GM12801 (cell line): ENCODE results near the gene CD6.

Experiments used
- CTCF ChIP-seq: IDR thresholded peaks from one replicate; pipeline ENCODE4 v1.5.1; 2011; ENCODE audit warnings: control low read depth; ENCODE audit not compliant: insufficient read length; ENCODE audit errors: extremely low read depth

Gene CD6

GRCh38 chr11:61018059-61018458 lies 46.6 kb downstream of the CD6 start:
- TF ChIP-seq CTCF, result no peak

- TF ChIP-seq CTCF, result no peak
These were observed 47.8 kb downstream of the CD6 start for GRCh38 chr11:61019037-61019831.

DNA sequence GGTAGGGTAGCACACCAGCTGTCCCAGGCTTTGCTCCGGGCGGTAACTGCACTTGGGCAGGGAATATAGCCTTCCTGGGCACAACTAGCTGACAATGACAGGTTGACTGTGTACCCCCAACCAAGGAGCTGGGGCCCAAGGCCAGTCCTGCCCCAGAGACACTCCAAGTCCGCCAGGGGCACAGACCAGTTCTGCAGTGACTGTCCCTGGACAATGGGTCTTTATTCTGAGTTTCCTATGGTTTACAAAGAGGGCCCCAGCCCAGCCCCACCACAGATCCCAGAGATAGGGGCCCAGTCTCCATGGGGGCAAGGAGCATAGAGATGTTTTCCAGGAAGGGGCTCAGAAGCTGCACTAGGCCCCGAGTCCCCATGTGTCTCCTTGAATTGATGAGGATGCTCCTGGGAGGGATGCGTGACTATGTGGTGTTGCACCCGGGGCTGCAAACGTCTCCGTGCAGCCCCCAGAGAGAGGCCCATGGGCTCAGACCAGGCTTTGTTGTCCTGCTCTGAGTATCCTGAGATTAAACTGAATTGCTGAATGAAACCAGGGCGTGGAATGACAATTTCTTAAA lies 48.4 kb downstream of the CD6 start:
- no peak for TF ChIP-seq CTCF

DNA sequence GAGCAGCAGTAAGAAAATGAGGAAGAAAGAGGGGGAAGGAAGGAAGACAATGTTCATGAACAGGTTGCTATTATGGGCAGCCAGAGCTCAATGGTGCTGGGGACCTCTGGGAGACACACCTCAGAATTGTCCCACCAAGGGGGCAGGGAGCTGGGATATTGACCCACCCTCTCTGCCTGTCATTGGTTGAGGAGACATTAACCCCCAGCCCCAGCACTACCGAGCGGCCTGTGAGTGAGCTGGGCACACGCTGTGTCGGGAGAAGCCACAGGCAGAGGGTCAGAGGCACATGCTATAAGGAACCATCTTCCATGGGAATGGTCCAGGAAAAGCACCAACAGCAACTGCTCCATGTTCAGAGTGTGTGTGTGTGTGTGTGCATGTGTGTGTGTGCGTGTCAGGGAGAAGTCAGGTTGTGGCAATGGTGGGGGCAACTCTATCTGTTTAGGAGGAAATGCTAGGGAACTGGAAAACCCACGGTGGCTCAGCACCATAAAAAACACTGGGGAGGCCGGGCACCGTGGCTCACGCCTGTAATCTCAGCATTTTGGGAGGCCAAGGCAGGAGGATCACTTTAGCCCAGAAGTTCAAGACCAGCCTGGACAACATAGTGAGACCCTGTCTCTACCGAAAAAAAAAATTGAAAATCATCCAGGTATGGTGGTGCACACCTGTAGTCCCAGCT lies 49.2 kb downstream of the CD6 start:
- TF ChIP-seq CTCF, result no peak

- TF ChIP-seq CTCF, result no peak
These were observed 50.3 kb downstream of the CD6 start for GRCh38 chr11:61021661-61022212.

GRCh38 chr11:61022311-61023085 lies 51.0 kb downstream of the CD6 start:
- no peak for TF ChIP-seq CTCF
